Measurements from ENCODE around the gene C1orf94. TPM values are rescaled to one million over a fixed set of nuclear protein-coding genes. Genes with fewer than 3 reads are reported as not detected.

C1orf94 gene
- total RNA-seq, 1 donor from 2014 or later, result not detected

DNA sequence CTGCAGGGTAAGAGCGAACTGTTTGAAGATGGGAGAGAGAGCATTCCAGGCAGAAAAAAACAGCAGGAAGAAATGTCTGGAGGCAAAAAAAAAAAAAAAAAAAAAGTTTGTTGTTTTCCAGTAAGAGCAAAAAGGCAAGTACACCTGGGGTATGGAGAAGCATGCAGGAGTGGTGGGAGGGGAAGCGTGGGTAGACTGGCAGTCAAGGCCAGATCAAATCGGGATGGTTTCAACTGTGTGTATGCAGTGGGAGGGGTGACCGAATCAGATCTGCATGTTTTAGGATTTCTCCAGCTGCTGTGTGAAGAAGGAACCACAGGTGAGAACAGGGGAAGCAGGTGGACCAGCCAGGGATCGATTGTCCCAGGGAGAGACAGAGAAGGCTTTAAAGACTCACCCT, 46.4 kb upstream of the C1orf94 start:
- no peaks in the 10 kb centered on the region for H3K4me1 Mint-ChIP-seq (ENCODE audit: unreplicated experiment)
- DNase-seq (ENCODE audit: extremely low spot score, unreplicated experiment), result peak; percentile 42
- peaks cover 26% of the 10 kb centered on the region for H3K9me3 Mint-ChIP-seq (ENCODE audit: unreplicated experiment)
- no peaks in the 10 kb centered on the region for H3K36me3 Mint-ChIP-seq (ENCODE audit: unreplicated experiment)
- no peaks in the 10 kb centered on the region for H3K27me3 Mint-ChIP-seq (ENCODE audit: unreplicated experiment)
- no peak for TF ChIP-seq CTCF (IDR thresholded peaks at IDR 0.05)
- H3K27ac Mint-ChIP-seq (ENCODE audit: unreplicated experiment), result no peak overlapping the region
- no peak overlapping the region for H3K4me3 Mint-ChIP-seq (ENCODE audit: unreplicated experiment)

GRCh38 chr1:34131396-34132160, 45.1 kb upstream of the C1orf94 start:
- peak; percentile 59 for DNase-seq (ENCODE audit: extremely low spot score, unreplicated experiment)
- no peak for TF ChIP-seq CTCF (IDR thresholded peaks at IDR 0.05)
- Mint-ChIP-seq H3K27me3 (ENCODE audit: unreplicated experiment) (no peaks in the 10 kb centered on the region), H3K27ac (ENCODE audit: unreplicated experiment) (no peak overlapping the region), H3K36me3 (ENCODE audit: unreplicated experiment) (no peaks in the 10 kb centered on the region), H3K9me3 (ENCODE audit: unreplicated experiment) (peaks cover 26% of the 10 kb centered on the region), H3K4me3 (ENCODE audit: unreplicated experiment) (no peak overlapping the region), H3K4me1 (ENCODE audit: unreplicated experiment) (no peaks in the 10 kb centered on the region)

DNA sequence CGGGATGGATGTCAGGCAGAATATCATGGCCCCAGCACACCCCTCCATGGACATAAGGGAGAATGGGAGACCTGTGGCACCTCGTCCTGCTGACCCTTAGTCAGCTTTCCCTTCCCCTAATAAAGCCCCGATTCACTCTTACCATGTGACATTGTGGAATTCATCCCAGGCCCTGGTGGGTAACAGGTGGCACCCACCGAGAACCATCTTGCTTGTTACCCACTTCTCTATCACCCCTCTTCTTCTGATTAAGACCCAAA, 44.6 kb upstream of the C1orf94 start:
- no peaks in the 10 kb centered on the region for H3K36me3 Mint-ChIP-seq (ENCODE audit: unreplicated experiment)
- H3K27me3 Mint-ChIP-seq (ENCODE audit: unreplicated experiment), result no peaks in the 10 kb centered on the region
- no peak overlapping the region for H3K4me3 Mint-ChIP-seq (ENCODE audit: unreplicated experiment)
- TF ChIP-seq CTCF (IDR thresholded peaks at IDR 0.05), result no peak
- H3K4me1 Mint-ChIP-seq (ENCODE audit: unreplicated experiment), result no peaks in the 10 kb centered on the region
- H3K27ac Mint-ChIP-seq (ENCODE audit: unreplicated experiment), result no peak overlapping the region
- H3K9me3 Mint-ChIP-seq (ENCODE audit: unreplicated experiment), result peaks cover 21% of the 10 kb centered on the region
- DNase-seq (ENCODE audit: extremely low spot score, unreplicated experiment), result peak; percentile 65

- no peak overlapping the region for H3K27ac Mint-ChIP-seq (ENCODE audit: unreplicated experiment)
These were observed 39.3 kb upstream of the C1orf94 start for GRCh38 chr1:34137411-34137810.

More at GRCh38 chr1:34137411-34137810, 39.3 kb upstream of the C1orf94 start:
- no peak for TF ChIP-seq CTCF (IDR thresholded peaks at IDR 0.05)
- H3K9me3 Mint-ChIP-seq (ENCODE audit: unreplicated experiment), result peaks cover 12% of the 10 kb centered on the region
- H3K36me3 Mint-ChIP-seq (ENCODE audit: unreplicated experiment), result no peaks in the 10 kb centered on the region
- H3K4me3 Mint-ChIP-seq (ENCODE audit: unreplicated experiment), result no peak overlapping the region
- H3K27me3 Mint-ChIP-seq (ENCODE audit: unreplicated experiment), result no peaks in the 10 kb centered on the region
- H3K4me1 Mint-ChIP-seq (ENCODE audit: unreplicated experiment), result no peaks in the 10 kb centered on the region
- peak; percentile 40 for DNase-seq (ENCODE audit: extremely low spot score, unreplicated experiment)

All from osteocyte (in vitro differentiated cells).